Left kidney (tissue), 8 donors: ENCODE measurements around the gene MAD2L1BP. TPM values are rescaled to one million over a fixed set of nuclear protein-coding genes. Genes with fewer than 3 reads are reported as not detected.
A peak's percentile ranks its signal among the peaks of the same experiment; 100 is the strongest.
"Not testable (repeated sequence)": the region's sequence is repeated elsewhere in the genome, so short reads cannot be mapped to it uniquely, and the experiment has no call there.

ENCODE experiments used
- DNase-seq: peaks from one replicate; pipeline ENCODE4 v3.0.0-alpha.2; 2013
- long read RNA-seq, 8 donors: transcript quantifications; one replicate each; lab custom pipeline, GENCODE V29; 2026
- polyA plus RNA-seq: library from polyadenylated mRNA; unstranded; fragments of 120-200 nt; gene quantifications from one replicate; pipeline ENCODE4 v1.2.1, GENCODE V29; 2013; ENCODE audit not compliant: insufficient read length

MAD2L1BP gene
- polyA plus RNA-seq: 25.7 TPM
- long read RNA-seq, donor 1, transcript MAD2L1BP-201 (3 exons, 1,301 nt): major isoform, 15 of 39 reads
- long read RNA-seq, donor 1, partial matches to known transcripts: 24 of 39 reads
- long read RNA-seq, donor 1, other reads (novel, unspliced or antisense): 0 of 39 reads
- long read RNA-seq, donor 2, transcript MAD2L1BP-201 (3 exons, 1,301 nt): major isoform, 11 of 11 reads
- long read RNA-seq, donor 2, partial matches to known transcripts: 0 of 11 reads
- long read RNA-seq, donor 2, other reads (novel, unspliced or antisense): 0 of 11 reads
- long read RNA-seq, donor 3, transcript MAD2L1BP-201 (3 exons, 1,301 nt): major isoform, 10 of 10 reads
- long read RNA-seq, donor 3, partial matches to known transcripts: 0 of 10 reads
- long read RNA-seq, donor 3, other reads (novel, unspliced or antisense): 0 of 10 reads
- long read RNA-seq, donor 4, partial matches to known transcripts: 0 of 2 reads
- long read RNA-seq, donor 4, other reads (novel, unspliced or antisense): 0 of 2 reads
- long read RNA-seq, donor 5, transcript MAD2L1BP-201 (3 exons, 1,301 nt): major isoform, 18 of 67 reads
- long read RNA-seq, donor 5, partial matches to known transcripts: 48 of 67 reads
- long read RNA-seq, donor 5, other reads (novel, unspliced or antisense): 0 of 67 reads
- long read RNA-seq, donor 6, transcript MAD2L1BP-201 (3 exons, 1,301 nt): major isoform, 11 of 12 reads
- long read RNA-seq, donor 6, partial matches to known transcripts: 0 of 12 reads
- long read RNA-seq, donor 6, other reads (novel, unspliced or antisense): 0 of 12 reads
- long read RNA-seq, donor 7, transcript MAD2L1BP-201 (3 exons, 1,301 nt): major isoform, 24 of 25 reads
- long read RNA-seq, donor 7, partial matches to known transcripts: 0 of 25 reads
- long read RNA-seq, donor 7, other reads (novel, unspliced or antisense): 0 of 25 reads
- long read RNA-seq, donor 8, transcript MAD2L1BP-201 (3 exons, 1,301 nt): major isoform, 5 of 16 reads
- long read RNA-seq, donor 8, partial matches to known transcripts: 10 of 16 reads
- long read RNA-seq, donor 8, other reads (novel, unspliced or antisense): 0 of 16 reads

- peak; percentile 79 for DNase-seq
Measured at GRCh38 chr6:43635387-43636307, at the start of gene MAD2L1BP. MAD2L1BP (plus strand) TSS chr6:43635840; CDS start chr6:43635876, 36 bp downstream.

GRCh38 chr6:43588194-43588593 lies 47.4 kb upstream of the MAD2L1BP start:
- DNase-seq: no peak

GRCh38 chr6:43589564-43589963 lies 46.1 kb upstream of the MAD2L1BP start:
- DNase-seq: not testable (repeated sequence)

GRCh38 chr6:43593938-43594337 lies 41.7 kb upstream of the MAD2L1BP start:
- no peak for DNase-seq

GRCh38 chr6:43600595-43600994 lies 35.0 kb upstream of the MAD2L1BP start:
- no peak for DNase-seq

- no peak for DNase-seq
Measured at GRCh38 chr6:43604174-43604573, 31.5 kb upstream of the MAD2L1BP start.

GRCh38 chr6:43606019-43606418 lies 29.6 kb upstream of the MAD2L1BP start:
- DNase-seq: no peak

- DNase-seq: peak; percentile 77
Measured at GRCh38 chr6:43608310-43608763, 27.3 kb upstream of the MAD2L1BP start.

GRCh38 chr6:43608807-43609206 lies 26.8 kb upstream of the MAD2L1BP start:
- DNase-seq: no peak

- no peak for DNase-seq
Measured at GRCh38 chr6:43609402-43609801, 26.2 kb upstream of the MAD2L1BP start.

GRCh38 chr6:43610431-43610830 lies 25.2 kb upstream of the MAD2L1BP start:
- DNase-seq: no peak

GRCh38 chr6:43613721-43614395 lies 21.8 kb upstream of the MAD2L1BP start:
- DNase-seq: no peak

- DNase-seq: no peak
Measured at GRCh38 chr6:43614396-43614730, 21.3 kb upstream of the MAD2L1BP start.

GRCh38 chr6:43616725-43617472 lies 18.7 kb upstream of the MAD2L1BP start:
- DNase-seq: no peak

GRCh38 chr6:43621078-43621835 lies 14.4 kb upstream of the MAD2L1BP start:
- DNase-seq: no peak

GRCh38 chr6:43621836-43622180 lies 13.8 kb upstream of the MAD2L1BP start:
- no peak for DNase-seq

- no peak for DNase-seq
Measured at GRCh38 chr6:43622541-43622940, 13.1 kb upstream of the MAD2L1BP start.

- no peak for DNase-seq
Measured at GRCh38 chr6:43623880-43624785, 11.5 kb upstream of the MAD2L1BP start.
